Stimulated activated CD4-positive, alpha-beta T cell treated with anti-CD3 and anti-CD28 coated beads, Interleukin-1b, Interleukin-23, amount 100 ng/mL, for 4 hours (primary cell): ENCODE results near the gene NCKAP5.

Source experiments
- DNase-seq, 2 donors: peaks; one replicate each; pipeline ENCODE4 v3.0.0-alpha.2; 2020; ENCODE audit warnings: low read depth in 2 of 2

Gene NCKAP5

GRCh38 chr2:133266926-133267590 lies 301.2 kb downstream of the NCKAP5 start:
- no peak for DNase-seq

- DNase-seq: no peak
These were observed 302.0 kb downstream of the NCKAP5 start for GRCh38 chr2:133266041-133266925.

GRCh38 chr2:133265432-133265949 lies 302.8 kb downstream of the NCKAP5 start:
- DNase-seq: no peak

- DNase-seq: no peak
These were observed 303.3 kb downstream of the NCKAP5 start for GRCh38 chr2:133264989-133265401.

GRCh38 chr2:133262893-133263292 lies 305.4 kb downstream of the NCKAP5 start:
- no peak for DNase-seq

- no peak for DNase-seq
These were observed 312.9 kb downstream of the NCKAP5 start for GRCh38 chr2:133255360-133255759.

- no peak for DNase-seq
These were observed 314.5 kb downstream of the NCKAP5 start for GRCh38 chr2:133253793-133254192.

- no peak for DNase-seq
These were observed 315.4 kb downstream of the NCKAP5 start for GRCh38 chr2:133252780-133253355.

GRCh38 chr2:133249362-133249761 lies 318.9 kb downstream of the NCKAP5 start:
- DNase-seq: no peak

- no peak for DNase-seq
These were observed 320.0 kb downstream of the NCKAP5 start for GRCh38 chr2:133248264-133248663.

GRCh38 chr2:133247631-133248030 lies 320.6 kb downstream of the NCKAP5 start:
- no peak for DNase-seq

GRCh38 chr2:133241224-133241571 lies 327.1 kb downstream of the NCKAP5 start:
- no peak for DNase-seq

GRCh38 chr2:133240491-133241223 lies 327.6 kb downstream of the NCKAP5 start:
- no peak for DNase-seq

GRCh38 chr2:133235968-133236367 lies 332.3 kb downstream of the NCKAP5 start:
- DNase-seq: no peak

- DNase-seq: no peak
These were observed 335.7 kb downstream of the NCKAP5 start for GRCh38 chr2:133232556-133232955.

- DNase-seq: no peak
These were observed 337.0 kb downstream of the NCKAP5 start for GRCh38 chr2:133231264-133231663.

- no peak for DNase-seq
These were observed 338.3 kb downstream of the NCKAP5 start for GRCh38 chr2:133229974-133230373.

GRCh38 chr2:133223226-133223625 lies 345.0 kb downstream of the NCKAP5 start:
- no peak for DNase-seq

- DNase-seq: no peak
These were observed 346.9 kb downstream of the NCKAP5 start for GRCh38 chr2:133221398-133221797.

- DNase-seq: no peak
These were observed 350.1 kb downstream of the NCKAP5 start for GRCh38 chr2:133218204-133218603.

GRCh38 chr2:133215477-133215876 lies 352.8 kb downstream of the NCKAP5 start:
- no peak for DNase-seq

GRCh38 chr2:133213651-133214050 lies 354.6 kb downstream of the NCKAP5 start:
- no peak for DNase-seq
